ENCODE results near the gene CSRP1. TPM values are rescaled to one million over a fixed set of nuclear protein-coding genes. Genes with fewer than 3 reads are reported as not detected.

The CSRP1 gene
- total and polyA plus RNA-seq, 2 of the 13 experiments (the other 11 are each of a cell fraction or from before 2014, with no cell fraction given): 17.7 to 68.9 TPM

DNA sequence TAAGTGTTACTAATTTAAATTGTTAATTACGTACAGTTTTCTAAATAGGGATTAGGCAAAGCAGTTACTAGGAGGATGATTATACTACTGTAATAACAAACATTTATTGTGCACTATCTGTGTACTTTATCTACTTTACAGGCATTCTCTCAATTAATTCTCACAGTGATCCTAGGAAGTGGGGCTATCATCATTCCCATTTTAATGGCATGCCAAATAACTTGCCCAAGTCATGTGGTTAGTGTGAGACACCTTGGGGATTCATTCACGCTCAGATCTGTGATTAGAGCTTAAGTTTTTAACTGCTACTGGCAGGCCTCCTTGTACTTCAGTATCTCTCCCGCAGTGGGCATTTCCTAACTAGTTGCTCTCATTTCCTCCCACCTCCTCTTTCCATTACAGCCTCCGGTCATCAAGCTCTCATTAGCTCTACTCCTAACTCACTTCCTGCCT, 49.4 kb downstream of the CSRP1 start:
- ChIA-PET CTCF (ENCODE audit: low intra/inter-chr PET ratio, low total read pairs) (no interaction called here), POLR2A (interaction anchor here (2.0 kb wide), 1 partner anchor 11 kb away, joined by 5 read pairs; the partner anchor contains the start of gene PHLDA3)
- no peaks in the 10 kb centered on the region for H3K9me3 ChIP-seq (ENCODE audit: low read length)
- no peak for FAIRE-seq
- ATAC-seq: no peak
- H3K27ac ChIP-seq (ENCODE audit: extremely low read length, insufficient read depth, low read length): no peak overlapping the region
- no TSS peak for BruUV-seq (replicated peaks)
- H2AFZ ChIP-seq (ENCODE audit: low read length): no peak overlapping the region
- intact Hi-C loops (cut with micrococcal nuclease; ENCODE audit: unreplicated experiment) (no loop called here), in situ Hi-C loops (cut with HindIII; ENCODE audit: extremely low pct_ligation_motif_present, low pct_unique_long_range_greater_than_20kb) (no loop called here)
- peaks cover 1 to 31% of the 10 kb centered on the region in 2 experiments; a peak in 4 of 5 replicates for H3K27me3 ChIP-seq (ENCODE audit: control insufficient read depth in 1 of 2, insufficient read depth in 2 of 2, low read length in 2 of 2)
- H3K36me3 ChIP-seq (replicated peaks in 1 of 2; ENCODE audit: control insufficient read depth in 1 of 2, insufficient read depth in 2 of 2, low read length in 2 of 2): no peaks in the 10 kb centered on the region
- H3K4me3 ChIP-seq (replicated peaks in 1 of 3; ENCODE audit: insufficient read depth in 1 of 3, low read depth in 2 of 3, low read length in 3 of 3): no peak overlapping the region
- no peak overlapping the region for H3K9ac ChIP-seq (ENCODE audit: insufficient read depth, low read depth, low read length)
- H3K4me1 ChIP-seq (ENCODE audit: insufficient read depth, low read length): peaks cover 41% of the 10 kb centered on the region
- 51% methylated on average over 4 of the region's 4 CpGs for WGBS (ENCODE audit: low lambda C conversion rate)
- H4K20me1 ChIP-seq (ENCODE audit: insufficient read depth, low read length): no peaks in the 10 kb centered on the region
- TF ChIP-seq SALL2 (CRISPR knock-in tag; IDR thresholded peaks at IDR 0.05) (no peak), ZNF276 (CRISPR knock-in tag; IDR thresholded peaks at IDR 0.05; ENCODE audit: low read depth) (no peak), ZZZ3 (CRISPR knock-in tag; IDR thresholded peaks at IDR 0.05; ENCODE audit: borderline replicate concordance) (no peak), ZNF713 (CRISPR knock-in tag; IDR thresholded peaks at IDR 0.05) (no peak), IRX3 (CRISPR knock-in tag; IDR thresholded peaks at IDR 0.05; ENCODE audit: borderline replicate concordance, low read depth) (no peak)
- TF ChIP-seq, protein P1, sequence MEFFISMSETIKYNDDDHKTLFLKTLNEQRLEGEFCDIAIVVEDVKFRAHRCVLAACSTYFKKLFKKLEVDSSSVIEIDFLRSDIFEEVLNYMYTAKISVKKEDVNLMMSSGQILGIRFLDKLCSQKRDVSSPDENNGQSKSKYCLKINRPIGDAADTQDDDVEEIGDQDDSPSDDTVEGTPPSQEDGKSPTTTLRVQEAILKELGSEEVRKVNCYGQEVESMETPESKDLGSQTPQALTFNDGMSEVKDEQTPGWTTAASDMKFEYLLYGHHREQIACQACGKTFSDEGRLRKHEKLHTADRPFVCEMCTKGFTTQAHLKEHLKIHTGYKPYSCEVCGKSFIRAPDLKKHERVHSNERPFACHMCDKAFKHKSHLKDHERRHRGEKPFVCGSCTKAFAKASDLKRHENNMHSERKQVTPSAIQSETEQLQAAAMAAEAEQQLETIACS (CRISPR knock-in tag; IDR thresholded peaks at IDR 0.05): no peak
- no peak for DNase-seq (ENCODE audit: low spot score)
- no peaks in the 10 kb centered on the region for H3K79me2 ChIP-seq (ENCODE audit: insufficient read depth, low read length)
- no peak overlapping the region for H3K4me2 ChIP-seq (ENCODE audit: low read depth, low read length)
